GF-D8 (cell line): ENCODE measurements around the gene CRYL1.
"Not testable (repeated sequence)": the region's sequence is repeated elsewhere in the genome, so short reads cannot be mapped to it uniquely, and the experiment has no call there.

Source experiments
- DNase-seq: peaks from one replicate; lab custom pipeline; 2025; lab: John Stamatoyannopoulos, UW

Gene CRYL1

DNA sequence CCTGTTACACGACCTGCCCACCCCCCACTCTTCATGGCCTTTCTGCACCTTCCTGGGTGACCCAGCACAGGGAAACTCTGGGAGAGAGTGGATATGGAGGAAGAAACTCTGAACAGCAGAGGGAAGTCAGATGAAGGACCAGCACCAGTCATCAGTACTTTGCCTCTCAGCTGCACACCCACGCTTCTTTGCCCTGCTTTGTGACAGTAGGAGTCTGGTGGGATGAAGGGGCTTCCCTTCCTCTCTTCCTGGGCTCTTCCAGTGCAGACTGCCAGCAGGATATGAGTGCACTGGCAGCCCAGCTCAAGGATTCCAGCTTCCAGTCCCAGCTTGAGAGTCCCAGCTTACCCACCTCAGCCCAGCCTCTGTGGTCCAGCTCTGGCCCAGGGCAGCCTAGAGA is 68.9 kb downstream of the CRYL1 start:
- DNase-seq, result no peak

GRCh38 chr13:20451397-20451796 is 74.3 kb downstream of the CRYL1 start:
- DNase-seq, result no peak

DNA sequence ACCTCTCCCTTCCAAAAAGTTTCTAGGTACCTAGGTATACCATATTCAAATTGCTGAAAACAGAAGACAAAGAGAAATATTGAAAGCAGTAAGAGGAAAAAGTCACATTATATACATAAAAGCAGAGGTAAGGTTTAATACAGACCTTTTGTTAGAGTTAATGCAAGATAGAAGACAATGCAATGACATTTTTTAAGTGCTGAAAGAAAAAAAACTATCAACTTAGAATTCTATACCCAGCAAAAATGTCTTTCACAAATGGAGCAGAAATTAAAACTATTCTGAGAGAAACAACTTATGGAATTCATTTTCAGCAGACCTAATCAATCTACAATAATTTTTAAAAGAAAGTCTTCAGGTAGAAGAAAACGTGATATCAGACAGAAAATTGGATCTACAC is 77.2 kb downstream of the CRYL1 start:
- DNase-seq, result no peak

DNA sequence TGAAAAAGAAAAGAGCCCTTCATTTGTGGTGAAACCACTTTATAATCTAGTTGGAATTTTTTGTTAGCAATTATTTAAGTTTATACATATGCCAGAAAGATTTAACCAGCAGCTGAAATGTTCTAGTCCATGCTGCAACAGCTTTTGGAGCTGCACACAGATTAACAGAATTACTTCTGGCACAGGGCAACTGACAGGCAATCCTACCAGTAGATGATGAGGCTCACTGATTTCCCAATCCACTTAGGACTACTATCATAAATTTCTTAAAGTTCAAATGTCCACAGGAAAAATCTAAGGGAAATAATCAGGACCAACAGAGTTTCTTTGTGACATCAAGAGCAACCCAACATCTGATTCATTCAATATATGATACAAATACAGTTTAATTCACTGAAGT is 78.8 kb downstream of the CRYL1 start:
- no peak for DNase-seq

DNA sequence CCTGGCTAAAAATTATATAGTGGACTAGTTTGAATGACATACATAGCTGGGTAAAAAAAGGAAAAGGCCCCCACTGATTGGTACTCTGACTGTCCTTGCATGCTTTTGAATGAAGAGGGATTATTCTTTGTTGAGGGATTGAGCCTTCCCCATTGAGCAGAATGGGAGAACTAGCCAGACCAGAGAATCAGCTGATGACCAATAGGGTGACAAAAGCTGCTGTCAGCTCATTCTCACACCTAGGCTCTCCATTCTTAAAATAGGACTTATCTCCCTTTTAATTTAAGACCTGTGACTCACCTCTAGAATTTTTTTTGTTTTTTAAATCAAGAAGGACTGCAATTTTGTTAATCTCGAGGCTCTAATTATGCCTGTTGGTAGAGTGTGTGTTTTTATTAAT is 79.3 kb downstream of the CRYL1 start:
- DNase-seq, result no peak

DNA sequence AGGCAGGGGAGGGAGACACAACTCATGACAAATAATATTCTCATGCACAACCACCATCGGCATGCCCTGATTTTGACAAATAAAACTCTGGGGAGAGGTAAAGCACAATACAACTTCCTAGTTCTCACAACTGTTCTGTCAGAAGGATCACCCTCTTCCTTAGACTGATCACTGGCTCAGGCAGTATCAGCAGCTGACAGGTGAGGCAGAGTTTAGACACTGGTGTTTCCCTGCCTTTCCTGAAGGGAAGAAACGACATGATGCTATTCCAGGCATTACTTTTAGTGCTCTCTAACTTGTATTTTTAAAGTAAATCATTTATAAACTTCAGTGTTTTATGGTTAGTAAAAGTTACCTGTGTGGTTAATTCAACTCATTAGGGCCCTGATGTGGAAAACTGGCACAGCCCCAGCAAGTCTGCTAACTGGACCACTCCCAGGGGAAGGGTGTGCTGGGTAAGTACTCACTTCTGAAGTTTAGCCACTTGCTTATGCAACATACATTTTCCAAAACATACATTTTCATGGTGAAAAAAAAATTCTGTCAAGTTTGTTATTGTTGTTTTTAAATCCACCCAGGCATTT is 82.8 kb downstream of the CRYL1 start:
- no peak for DNase-seq

DNA sequence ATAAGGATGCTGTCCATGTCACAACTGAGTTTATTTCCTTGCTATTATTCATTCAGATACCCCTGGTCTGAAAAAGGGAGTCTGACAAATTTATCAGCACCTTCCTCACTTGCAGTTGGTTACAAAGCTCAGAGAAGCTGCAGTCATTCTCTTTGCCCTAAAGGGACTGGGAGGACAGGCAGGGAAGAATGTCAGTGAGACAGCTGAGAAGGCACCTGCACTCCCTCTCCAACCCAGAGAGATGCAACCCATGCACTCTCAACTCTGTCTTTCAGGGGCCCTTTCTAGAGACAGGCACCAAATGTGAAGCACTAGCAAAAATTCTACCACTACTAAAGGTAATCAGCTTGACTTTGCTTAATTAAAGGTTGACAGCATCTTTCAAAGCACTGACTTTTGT is 83.3 kb downstream of the CRYL1 start:
- DNase-seq, result no peak

- no peak for DNase-seq
Observed at GRCh38 chr13:20441879-20442278, 83.8 kb downstream of the CRYL1 start.

DNA sequence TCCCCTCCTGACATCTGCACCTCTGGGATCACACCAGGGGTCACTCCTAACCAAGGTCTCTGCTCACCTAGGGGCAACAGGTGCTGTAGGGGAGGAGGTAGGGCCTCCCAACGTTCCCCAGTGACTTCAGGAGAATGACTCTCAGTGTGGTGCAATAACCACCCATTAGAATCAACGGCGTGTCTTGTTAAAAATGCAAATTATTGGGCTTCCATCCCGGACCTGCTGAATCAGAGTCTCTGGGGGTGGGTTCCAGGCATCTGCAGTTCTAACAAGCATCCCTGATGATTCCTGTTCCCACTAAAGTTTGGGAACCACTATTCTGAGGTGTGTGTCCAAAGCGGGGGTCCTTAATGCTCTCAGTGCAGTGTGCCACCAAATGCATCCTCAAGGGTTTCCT is 84.6 kb downstream of the CRYL1 start:
- DNase-seq, result no peak

DNA sequence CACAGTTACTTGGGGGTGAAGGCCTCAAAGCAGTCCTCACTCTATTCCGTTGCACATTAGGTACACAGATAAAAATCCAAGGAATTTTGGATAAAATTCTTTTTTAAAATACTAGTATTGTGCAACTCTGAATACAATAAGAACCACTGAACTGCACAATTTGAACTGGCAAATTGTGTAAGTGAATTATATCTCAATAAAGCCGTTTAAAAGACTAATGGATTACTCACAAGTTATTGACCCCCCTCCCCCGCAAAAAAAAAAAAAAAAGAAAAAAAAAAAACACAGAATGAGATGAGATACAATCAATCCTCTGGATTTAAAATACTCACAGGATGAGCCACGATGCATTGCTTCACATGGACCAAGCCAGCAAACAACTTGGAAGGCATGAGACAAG is 86.4 kb downstream of the CRYL1 start:
- no peak for DNase-seq

DNA sequence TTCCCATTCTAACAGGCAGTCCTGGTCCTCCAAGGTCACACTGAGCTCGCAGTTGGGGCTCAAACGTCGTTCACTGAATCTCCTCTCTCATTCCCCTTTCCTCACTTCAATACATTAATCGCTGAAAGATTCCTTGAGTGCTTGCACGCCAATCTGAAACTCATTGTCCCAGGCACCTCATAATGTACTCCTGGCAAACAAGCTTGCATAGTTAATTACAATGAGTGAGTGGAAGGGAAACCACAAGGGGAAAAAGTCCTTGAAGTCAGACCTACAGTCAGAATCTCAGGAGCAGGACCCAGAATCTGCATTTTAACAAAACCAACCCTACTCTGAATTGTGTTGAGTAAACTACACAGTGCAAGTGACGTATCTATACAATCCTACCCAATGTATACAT is 86.9 kb downstream of the CRYL1 start:
- no peak for DNase-seq

- DNase-seq, result no peak
Observed at GRCh38 chr13:20436505-20436904, 89.2 kb downstream of the CRYL1 start.

DNA sequence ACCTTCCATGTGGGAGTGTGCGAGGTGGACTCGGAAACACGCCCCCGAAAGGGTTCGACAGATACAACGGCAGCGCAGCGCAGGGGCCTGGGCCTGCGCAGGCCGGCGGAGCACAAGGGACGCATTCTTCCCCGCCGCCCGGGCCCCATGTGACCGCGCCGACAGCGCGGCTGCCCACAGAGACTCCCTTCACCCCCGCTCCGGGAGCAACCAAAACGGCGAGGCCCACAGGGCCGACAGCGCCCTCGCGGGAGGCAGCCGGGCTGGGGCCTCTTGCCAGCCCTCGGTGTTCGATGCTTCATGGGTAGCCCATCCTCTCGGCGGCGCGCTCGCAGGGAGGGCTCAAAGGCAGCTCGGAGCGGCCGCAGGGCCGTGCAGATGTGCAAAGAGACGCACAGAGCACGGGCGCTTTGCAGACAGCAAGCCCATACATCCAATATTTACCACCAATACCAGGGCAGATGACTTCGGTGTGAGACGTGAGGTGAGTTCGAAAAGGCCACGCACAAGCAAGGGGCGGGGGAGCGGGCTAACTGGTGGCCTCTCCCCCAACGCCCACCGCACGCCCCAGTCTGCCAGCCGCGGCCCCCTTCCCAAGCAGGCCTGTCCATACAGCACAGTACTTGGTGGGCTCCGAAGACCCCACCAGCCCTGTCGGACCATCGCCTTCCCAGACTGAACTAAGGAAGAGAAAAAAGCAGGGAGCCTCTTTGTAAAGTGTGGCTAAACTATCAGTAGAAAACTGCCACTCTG is 89.9 kb downstream of the CRYL1 start:
- no peak for DNase-seq

DNA sequence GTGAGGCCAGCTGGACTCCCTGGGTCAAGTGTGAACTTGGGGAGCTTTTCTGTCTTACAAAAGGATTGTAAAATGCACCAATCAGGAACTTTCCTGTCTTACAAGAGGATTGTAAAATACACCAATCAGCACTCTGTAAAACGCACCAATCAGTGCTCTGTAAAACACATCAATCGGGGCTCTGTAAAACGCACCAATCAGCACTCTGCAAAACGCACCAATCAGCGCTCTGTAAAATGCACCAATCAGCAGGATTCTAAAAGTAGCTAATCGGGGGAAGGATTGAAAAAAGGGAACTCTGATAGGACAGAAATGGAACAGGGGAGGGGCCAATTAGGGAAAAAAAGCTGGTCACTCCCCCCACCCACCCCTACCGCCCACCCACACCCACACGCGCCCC is 91.4 kb downstream of the CRYL1 start:
- not testable (repeated sequence) for DNase-seq

- no peak for DNase-seq
Observed at GRCh38 chr13:20431687-20432384, 93.8 kb downstream of the CRYL1 start.

- DNase-seq, result no peak
Observed at GRCh38 chr13:20431080-20431479, 94.6 kb downstream of the CRYL1 start.

DNA sequence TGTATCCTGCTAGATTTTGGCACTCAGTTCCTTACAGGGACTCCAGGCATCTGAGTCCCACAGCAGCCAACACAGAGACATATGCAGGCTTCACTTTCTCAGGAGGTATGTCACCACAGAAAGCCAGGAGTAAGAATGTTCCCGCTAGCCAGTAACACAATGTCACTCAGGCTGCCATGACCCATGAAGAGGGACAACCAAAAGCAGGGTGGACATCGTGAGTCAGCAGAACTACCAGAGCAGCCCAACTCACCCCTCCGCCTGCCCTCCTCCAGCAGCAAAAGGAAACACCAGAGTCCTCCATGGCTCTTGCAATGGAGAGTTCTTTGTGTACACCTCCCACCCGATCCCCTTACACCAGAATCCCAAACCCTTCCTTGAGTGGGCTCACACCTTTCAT is 95.4 kb downstream of the CRYL1 start:
- DNase-seq, result no peak

DNA sequence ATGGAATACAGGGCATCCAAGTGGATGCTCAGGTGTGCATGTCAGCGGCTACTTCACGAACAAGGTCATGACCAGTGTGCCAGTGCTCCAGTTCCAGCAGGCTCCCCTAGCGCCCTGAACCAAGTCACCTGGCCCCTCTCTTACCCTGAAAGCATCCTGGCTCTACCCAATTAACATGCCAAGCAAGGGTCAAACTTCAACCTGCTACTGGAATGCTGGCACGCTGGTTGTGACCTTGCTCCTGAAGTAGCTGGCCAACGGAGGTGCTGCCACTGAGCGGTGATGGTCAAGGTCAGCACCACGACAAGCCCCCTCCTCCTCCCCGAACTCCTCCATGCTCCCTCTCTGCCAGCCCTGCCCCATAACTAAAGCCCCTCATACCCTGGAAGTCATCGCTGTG is 96.0 kb downstream of the CRYL1 start:
- DNase-seq, result no peak

DNA sequence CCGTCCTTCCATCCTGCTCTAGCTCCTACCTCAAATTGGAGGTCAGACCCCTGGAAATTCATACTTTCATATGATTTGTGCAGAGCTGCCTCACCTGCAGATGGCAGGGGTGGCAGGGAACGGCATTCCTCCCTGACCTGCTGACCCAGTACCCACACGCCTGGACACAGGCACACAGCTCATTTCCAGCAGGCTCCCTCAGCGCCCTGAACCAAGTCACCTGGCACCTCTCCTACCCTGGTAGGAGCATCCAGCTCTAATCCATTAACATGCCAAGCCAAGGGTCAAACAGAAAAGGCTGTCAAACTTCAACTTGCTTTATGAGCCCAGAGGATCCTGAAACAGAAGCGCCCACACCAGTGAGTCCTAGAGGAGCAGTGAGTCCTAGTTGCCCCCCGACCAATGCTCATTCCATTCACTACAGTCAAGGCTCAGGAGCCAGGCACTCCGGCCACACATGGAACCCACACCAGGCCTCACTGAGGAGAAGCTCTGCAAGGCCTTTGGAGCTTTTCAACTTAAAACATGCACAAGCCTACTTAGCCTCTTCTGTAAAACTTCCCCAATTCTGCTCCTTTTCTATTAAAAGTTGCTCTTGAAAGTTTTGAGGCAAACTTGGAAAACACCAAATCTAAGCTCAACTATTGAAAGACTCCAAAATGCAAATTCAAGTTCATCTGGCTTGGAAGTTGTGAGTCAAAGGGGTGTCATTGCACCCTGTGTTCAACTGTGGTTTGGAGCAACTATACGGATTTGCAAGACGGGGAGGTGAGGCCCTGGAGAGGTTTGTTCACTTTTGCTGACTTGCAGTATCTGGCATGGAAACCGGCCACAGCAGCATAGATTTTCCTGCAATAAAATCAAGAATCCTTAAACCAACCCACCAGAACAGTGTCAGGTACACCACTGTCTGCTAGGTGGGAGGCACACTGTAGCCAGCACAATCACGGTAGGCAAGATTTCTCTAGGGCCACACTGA is 96.7 kb downstream of the CRYL1 start:
- DNase-seq, result no peak

- no peak for DNase-seq
Observed at GRCh38 chr13:20426766-20427448, 98.8 kb downstream of the CRYL1 start.

DNA sequence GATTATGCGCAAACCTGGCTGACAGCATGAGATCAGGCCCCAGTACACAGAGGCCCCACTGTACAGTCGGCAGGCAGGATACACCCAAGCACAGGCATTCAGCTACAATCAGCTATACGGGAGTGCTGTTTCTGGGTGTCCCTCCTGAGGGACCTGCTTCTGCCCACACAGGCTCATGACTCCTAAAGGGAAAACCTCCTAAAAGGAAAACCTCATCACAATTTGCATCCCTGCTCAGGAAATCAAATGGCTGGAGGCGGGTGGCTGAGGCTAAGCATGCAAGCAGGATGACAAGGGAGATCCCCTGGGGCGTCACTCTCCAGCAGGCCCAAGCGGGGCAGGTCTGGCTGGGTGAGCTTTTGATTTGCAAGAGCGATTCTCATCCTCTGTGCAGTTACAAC is 99.8 kb downstream of the CRYL1 start:
- DNase-seq, result no peak

DNA sequence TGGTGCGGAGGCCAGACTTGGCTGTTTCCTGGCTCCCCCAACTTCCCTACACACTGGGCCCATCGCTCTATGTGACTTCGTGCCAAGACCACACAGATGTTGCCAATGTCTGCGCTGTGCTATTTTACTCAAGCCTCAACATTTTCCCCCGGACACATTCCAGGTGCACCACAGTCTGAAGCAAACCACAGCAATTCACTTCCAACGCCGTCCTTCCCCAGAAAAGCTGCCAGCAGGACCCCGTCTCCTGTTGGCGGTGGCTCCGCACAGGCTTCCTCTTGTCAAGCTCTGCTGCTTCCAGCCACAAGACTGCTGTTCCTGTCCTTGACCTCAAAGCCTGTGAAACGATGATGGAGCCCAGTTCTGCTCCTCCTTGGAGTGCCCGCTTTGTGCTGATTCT is 100.7 kb downstream of the CRYL1 start:
- no peak for DNase-seq
